HCT116 (cell line): ENCODE data around the gene CAPN15. TPM values are rescaled to one million over a fixed set of nuclear protein-coding genes. Genes with fewer than 3 reads are reported as not detected.
A peak's percentile ranks its signal among the peaks of the same experiment; 100 is the strongest.

Source experiments
- ATAC-seq: fragments of 200-7000 bp; cut with Tn5 transposase; 2 replicates; pipeline ENCODE4 v1.9.1; 2020; ENCODE audit warnings: mild to moderate bottlenecking, moderate library complexity
- BruUV-seq: library from RNA; stranded (reverse); fragments of 400-500 nt; replicated peaks from 2 replicates; lab custom pipeline; 2021; lab: Mats Ljungman, UMichigan
- CTCF ChIA-PET: fragments of 300-600 bp; sonication (Branson Sonifier 250); formaldehyde crosslinking; loops from one replicate; lab custom pipeline; 2021; ENCODE audit warnings: antibody characterized with exemption; lab: Charles Lee
- POLR2A ChIA-PET: fragments of 300-600, 350-600 bp; sonication (Branson Sonifier 250); formaldehyde crosslinking; loops from one replicate; lab custom pipeline; 2021; ENCODE audit warnings: antibody characterized with exemption; lab: Charles Lee
- RAD21 ChIA-PET, 2 experiments: fragments of 300-600 bp; sonication (Branson Sonifier 250); formaldehyde crosslinking; loops; one replicate each; lab custom pipeline; 2023; ENCODE audit warnings: low total read pairs in 2 of 2; ENCODE audit not compliant: uncharacterized antibody in 2 of 2, unreplicated experiment in 2 of 2, low non-redundant PET in 1 of 2; lab: Charles Lee
- DNase-seq: peaks from one replicate; pipeline ENCODE4 v3.0.0-alpha.2; 2010; ENCODE audit warnings: low read depth, low spot score
- H2AFZ ChIP-seq: fragments of 200-600 bp; shearing (Covaris generic), sonication (generic); 2 replicates; pipeline ENCODE4 v1.6.1; 2017; ENCODE audit warnings: low read depth, mixed run types, mixed read lengths, antibody characterized with exemption, low read length; ENCODE audit not compliant: poor library complexity, severe bottlenecking
- H3K27ac ChIP-seq: 2 replicates; pipeline ENCODE4 v1.5.1; 2012; ENCODE audit warnings: low read depth, low read length
- H3K27me3 ChIP-seq: fragments of 200-600 bp; sonication (generic); 2 replicates; pipeline ENCODE4 v1.6.1; 2016; ENCODE audit warnings: mixed run types, low read length, mixed read lengths; ENCODE audit not compliant: insufficient read depth
- H3K36me3 ChIP-seq, 2 experiments: fragments of 200-500 bp in 1 of 2; fragments of 200-600 bp in 1 of 2; sonication (Bioruptor generic) in 1 of 2; sonication (generic) in 1 of 2; 2 replicates each; pipeline versions ENCODE4 v1.5.1 to v1.6.1; 2014 to 2016; ENCODE audit warnings: low read length in 2 of 2, inconsistent platforms in 1 of 2, mixed read lengths in 1 of 2, mixed run types in 1 of 2; ENCODE audit not compliant: insufficient read depth in 2 of 2, control insufficient read depth in 1 of 2
- H3K4me1 ChIP-seq, 2 experiments: fragments of 200-600 bp in 1 of 2; sonication (generic) in 1 of 2; 2 replicates each; pipeline versions ENCODE4 v1.5.1 to v1.6.1; 2012 to 2017; ENCODE audit warnings: low read length in 2 of 2, inconsistent platforms in 1 of 2, mild to moderate bottlenecking in 1 of 2, mixed read lengths in 1 of 2, mixed run types in 1 of 2, moderate library complexity in 1 of 2; ENCODE audit not compliant: insufficient read depth in 2 of 2, control insufficient read depth in 1 of 2
- H3K4me2 ChIP-seq: fragments of 200-600 bp; sonication (generic); 2 replicates; pipeline ENCODE4 v1.6.1; 2017; ENCODE audit warnings: mixed run types, low read length, mixed read lengths
- H3K4me3 ChIP-seq, 2 experiments: fragments of 200-600 bp in 1 of 2; sonication (generic) in 1 of 2; replicated peaks in 1 of 2; 2 replicates each; pipeline ENCODE4 v1.5.1; 2011 to 2016; ENCODE audit warnings: low read length in 2 of 2, control low read depth in 1 of 2, low read depth in 1 of 2, mild to moderate bottlenecking in 1 of 2, mixed read lengths in 1 of 2, mixed run types in 1 of 2
- H3K79me2 ChIP-seq: fragments of 200-600 bp; sonication (generic); 2 replicates; pipeline ENCODE4 v1.6.1; 2017; ENCODE audit warnings: mild to moderate bottlenecking, mixed run types, low read length, moderate library complexity, mixed read lengths; ENCODE audit not compliant: insufficient read depth
- H3K9ac ChIP-seq: fragments of 200-600 bp; sonication (generic); 2 replicates; pipeline ENCODE4 v1.6.1; 2016; ENCODE audit warnings: low read length, mixed read lengths
- H3K9me2 ChIP-seq: fragments of 200-600 bp; sonication (generic), shearing (Covaris generic); 2 replicates; pipeline ENCODE4 v1.6.1; 2017; ENCODE audit warnings: mixed run types, mild to moderate bottlenecking, moderate library complexity; ENCODE audit not compliant: insufficient read depth
- H3K9me3 ChIP-seq, 2 experiments: fragments of 200-500 bp in 1 of 2; fragments of 200-600 bp in 1 of 2; sonication (Bioruptor generic) in 1 of 2; sonication (generic) in 1 of 2; 2 replicates each; pipeline ENCODE4 v1.6.1; 2014 to 2017; ENCODE audit warnings: low read length in 2 of 2, mixed read lengths in 2 of 2, inconsistent platforms in 1 of 2, low read depth in 1 of 2, mild to moderate bottlenecking in 1 of 2, mixed run types in 1 of 2, moderate library complexity in 1 of 2; ENCODE audit not compliant: control insufficient read depth in 1 of 2, insufficient read depth in 1 of 2
- H4K20me1 ChIP-seq: fragments of 200-600 bp; sonication (generic), shearing (Covaris generic); 2 replicates; pipeline ENCODE4 v1.6.1; 2017; ENCODE audit warnings: mixed run types, mild to moderate bottlenecking, moderate library complexity; ENCODE audit not compliant: insufficient read depth
- CEBPB ChIP-seq: IDR thresholded peaks from 2 replicates; pipeline ENCODE4 v1.6.1; 2012; ENCODE audit warnings: low read depth
- ELF1 ChIP-seq: IDR thresholded peaks from 2 replicates; pipeline ENCODE4 v1.6.1; 2012; ENCODE audit warnings: low read depth, borderline replicate concordance
- EZH2phosphoT487 ChIP-seq: fragments of 200-600 bp; IDR thresholded peaks from 2 replicates; pipeline ENCODE4 v1.6.1; 2018; ENCODE audit warnings: antibody characterized with exemption, borderline replicate concordance
- FOSL1 ChIP-seq: IDR thresholded peaks from 2 replicates; pipeline ENCODE4 v1.6.1; 2012; ENCODE audit warnings: low read depth
- JUND ChIP-seq: IDR thresholded peaks from 2 replicates; pipeline ENCODE4 v1.6.1; 2012
- POLR2AphosphoS5 ChIP-seq: IDR thresholded peaks from 2 replicates; pipeline ENCODE4 v1.6.1; 2011; ENCODE audit warnings: mild to moderate bottlenecking, low read depth, low read length, moderate library complexity
- RAD21 ChIP-seq: IDR thresholded peaks from 2 replicates; pipeline ENCODE4 v1.6.1; 2012; ENCODE audit warnings: low read depth, mild to moderate bottlenecking
- SIN3A ChIP-seq: IDR thresholded peaks from 2 replicates; pipeline ENCODE4 v1.6.1; 2012; ENCODE audit warnings: low read depth
- SP1 ChIP-seq: IDR thresholded peaks from 2 replicates; pipeline ENCODE4 v1.6.1; 2012; ENCODE audit warnings: low read depth
- YY1 ChIP-seq: IDR thresholded peaks from 2 replicates; pipeline ENCODE4 v1.6.1; 2011; ENCODE audit warnings: low read length, low read depth, moderate library complexity, mild to moderate bottlenecking; ENCODE audit not compliant: insufficient replicate concordance; ENCODE audit errors: extremely low read depth
- ZFX ChIP-seq: fragments of 450-650 bp; IDR thresholded peaks from 2 replicates; pipeline ENCODE4 v1.6.1; 2017
- intact Hi-C: fragments of 100-400 bp; cut with micrococcal nuclease; formaldehyde crosslinking; loops from 2 replicates; pipeline ENCODE4 v1.10.0; 2022
- total RNA-seq: library from RNA; stranded (reverse); gene quantifications from one replicate; pipeline ENCODE4 v1.2.1, GENCODE V29; 2021; ENCODE audit not compliant: unreplicated experiment
- TF ChIP-seq, protein P1 (sequence below), 3 experiments: fragments of 200-600 bp in 1 of 3; sonication (generic) in 1 of 3; IDR thresholded peaks in 2 of 3; conservative IDR thresholded peaks in 1 of 3; 2 replicates each; pipeline ENCODE4 v1.5.1; 2012 to 2017; ENCODE audit warnings: low read depth in 2 of 3, low read length in 2 of 3, antibody characterized with exemption in 1 of 3, borderline replicate concordance in 1 of 3, control low read depth in 1 of 3, mild to moderate bottlenecking in 1 of 3, mixed read lengths in 1 of 3, mixed run types in 1 of 3, moderate library complexity in 1 of 3; ENCODE audit not compliant: insufficient read depth in 1 of 3

CAPN15 gene
- total RNA-seq, 1 experiment from 2014 or later, result 39.0 TPM

DNA sequence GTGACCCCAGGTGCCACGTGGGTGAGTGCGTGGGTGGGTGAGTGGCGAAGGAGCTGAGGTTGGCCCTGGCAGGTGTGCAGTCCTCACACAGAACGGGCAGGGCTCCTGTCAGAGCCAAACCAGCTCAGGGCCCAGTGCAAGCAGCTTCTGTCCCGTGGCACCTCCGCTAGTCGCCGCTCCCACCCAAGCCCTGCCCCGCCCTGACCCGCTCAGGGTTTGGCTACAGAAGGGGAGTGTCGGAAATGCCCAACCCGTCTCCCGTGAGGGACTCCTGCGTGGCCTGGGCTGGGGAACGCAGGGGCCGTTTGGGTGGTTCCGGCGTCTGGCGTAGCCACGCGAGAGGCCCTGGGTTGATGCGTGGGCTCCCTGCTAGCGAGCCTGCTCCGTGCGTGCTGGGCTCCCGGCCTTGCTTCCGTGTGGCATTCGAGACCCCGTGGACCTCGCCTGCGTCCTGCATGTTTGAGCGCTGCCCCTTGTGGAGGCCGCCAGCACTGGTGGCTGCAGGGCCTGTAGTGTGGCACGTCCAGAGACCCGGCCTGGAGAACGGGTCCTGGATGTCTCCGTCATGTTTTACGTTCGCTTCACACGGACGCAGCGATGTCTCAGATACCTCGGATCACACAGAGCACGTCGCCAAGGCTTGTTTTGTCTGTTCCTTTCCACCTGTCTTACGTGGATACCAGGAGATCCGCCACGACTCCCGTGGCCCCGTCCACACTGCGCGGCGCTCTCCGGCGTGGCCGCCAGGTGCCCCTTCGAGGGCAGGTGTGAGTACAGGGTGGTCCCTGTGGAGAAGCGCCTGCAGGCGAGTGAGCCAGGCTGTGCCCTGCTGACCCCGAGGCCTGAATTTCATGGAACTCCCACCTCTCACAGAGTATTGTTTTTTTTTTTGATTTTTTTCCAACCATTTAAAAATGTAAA, 10.2 kb downstream of the CAPN15 start:
- ChIA-PET POLR2A (no interaction called here), RAD21 (no interaction called here), CTCF (no interaction called here)
- no peak for DNase-seq
- Histone ChIP-seq H3K4me2 (no peak overlapping the region), H3K4me1 (peaks cover 16 to 34% of the 10 kb centered on the region in 2 experiments), H3K4me3 (no peak overlapping the region), H2AFZ (no peak overlapping the region), H3K27me3 (no peaks in the 10 kb centered on the region), H3K79me2 (peaks cover 79% of the 10 kb centered on the region), H3K27ac (no peak overlapping the region), H3K9me3 (no peaks in the 10 kb centered on the region), H3K36me3 (no peaks in the 10 kb centered on the region), H3K9ac (no peak overlapping the region), H4K20me1 (no peaks in the 10 kb centered on the region), H3K9me2 (no peaks in the 10 kb centered on the region)
- TF ChIP-seq ZFX, result no peak
- TF ChIP-seq RAD21, result no peak
- no peak for TF ChIP-seq ELF1
- TF ChIP-seq, protein P1, sequence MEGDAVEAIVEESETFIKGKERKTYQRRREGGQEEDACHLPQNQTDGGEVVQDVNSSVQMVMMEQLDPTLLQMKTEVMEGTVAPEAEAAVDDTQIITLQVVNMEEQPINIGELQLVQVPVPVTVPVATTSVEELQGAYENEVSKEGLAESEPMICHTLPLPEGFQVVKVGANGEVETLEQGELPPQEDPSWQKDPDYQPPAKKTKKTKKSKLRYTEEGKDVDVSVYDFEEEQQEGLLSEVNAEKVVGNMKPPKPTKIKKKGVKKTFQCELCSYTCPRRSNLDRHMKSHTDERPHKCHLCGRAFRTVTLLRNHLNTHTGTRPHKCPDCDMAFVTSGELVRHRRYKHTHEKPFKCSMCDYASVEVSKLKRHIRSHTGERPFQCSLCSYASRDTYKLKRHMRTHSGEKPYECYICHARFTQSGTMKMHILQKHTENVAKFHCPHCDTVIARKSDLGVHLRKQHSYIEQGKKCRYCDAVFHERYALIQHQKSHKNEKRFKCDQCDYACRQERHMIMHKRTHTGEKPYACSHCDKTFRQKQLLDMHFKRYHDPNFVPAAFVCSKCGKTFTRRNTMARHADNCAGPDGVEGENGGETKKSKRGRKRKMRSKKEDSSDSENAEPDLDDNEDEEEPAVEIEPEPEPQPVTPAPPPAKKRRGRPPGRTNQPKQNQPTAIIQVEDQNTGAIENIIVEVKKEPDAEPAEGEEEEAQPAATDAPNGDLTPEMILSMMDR (IDR thresholded peaks at IDR 0.05 in 2 of 3, conservative IDR thresholded peaks at IDR 0.05 in 1 of 3; ENCODE audit: borderline replicate concordance in 1 of 3, insufficient read depth in 1 of 3, low read depth in 2 of 3, low read length in 2 of 3), result peak in 1 of 3 experiments; percentile 19; a peak in 2 of 6 replicates
- no TSS peak for BruUV-seq
- intact Hi-C loops, result no loop called here
- no peak for ATAC-seq

DNA sequence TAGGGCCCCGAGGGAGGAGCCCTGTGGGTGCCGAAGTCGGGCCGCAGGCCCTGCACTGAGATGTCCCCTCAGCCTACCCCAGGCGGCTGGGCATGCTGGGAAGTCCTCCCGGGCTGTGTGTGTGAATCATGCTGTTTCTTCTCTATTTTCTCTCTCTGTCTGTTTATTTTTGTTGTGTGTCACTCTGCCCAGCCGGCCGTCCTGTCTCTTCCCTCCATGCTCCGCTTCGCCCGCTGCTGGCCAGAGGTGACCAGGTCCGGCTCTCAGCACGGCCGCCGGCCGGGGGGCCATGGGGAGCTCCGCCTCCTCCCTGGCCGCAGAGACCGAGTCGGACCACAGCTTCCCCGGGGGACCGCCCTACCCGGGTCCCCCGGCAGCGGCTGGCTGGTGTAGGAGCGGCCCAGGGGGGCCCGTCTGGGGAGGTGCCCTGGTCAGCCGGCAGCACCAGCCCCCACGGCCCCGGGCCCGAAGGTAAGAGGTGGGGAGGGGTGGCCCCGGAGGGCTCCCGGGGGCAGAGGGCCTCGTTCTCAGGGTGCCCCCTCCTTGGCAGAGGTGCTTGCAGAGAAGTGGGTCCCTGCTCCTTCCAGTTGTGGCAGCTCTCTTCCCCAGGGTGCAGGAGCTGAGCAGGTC, 12.5 kb downstream of the CAPN15 start:
- ATAC-seq, result no peak
- TF ChIP-seq SIN3A (no peak), CEBPB (no peak), FOSL1 (no peak), ELF1 (no peak), SP1 (no peak), POLR2AphosphoS5 (no peak), EZH2phosphoT487 (no peak), YY1 (no peak), JUND (no peak), RAD21 (no peak)
- TF ChIP-seq, protein P1 (IDR thresholded peaks at IDR 0.05 in 2 of 3, conservative IDR thresholded peaks at IDR 0.05 in 1 of 3; ENCODE audit: borderline replicate concordance in 1 of 3, insufficient read depth in 1 of 3, low read depth in 2 of 3, low read length in 2 of 3), result no peak
- TF ChIP-seq, all 23 proteins: peak for 0
- CTCF ChIA-PET, result no interaction called here
- peaks cover 7 to 16% of the 10 kb centered on the region in 2 experiments for H3K4me1 ChIP-seq
- DNase-seq, result no peak
- no peaks in the 10 kb centered on the region for H3K9me2 ChIP-seq
- no TSS peak for BruUV-seq
- H4K20me1 ChIP-seq, result no peaks in the 10 kb centered on the region
- no peak overlapping the region for H3K4me2 ChIP-seq
- RAD21 ChIA-PET, result no interaction called here
- no peak overlapping the region for H3K4me3 ChIP-seq
- H3K9me3 ChIP-seq, result no peaks in the 10 kb centered on the region
- no peaks in the 10 kb centered on the region for H3K36me3 ChIP-seq
- POLR2A ChIA-PET, result no interaction called here
- H2AFZ ChIP-seq, result no peak overlapping the region
- no peak overlapping the region for H3K9ac ChIP-seq
- intact Hi-C loops, result no loop called here
- H3K79me2 ChIP-seq, result peaks cover 71% of the 10 kb centered on the region
- H3K27ac ChIP-seq, result no peak overlapping the region
- no peaks in the 10 kb centered on the region for H3K27me3 ChIP-seq
